A549 (cell line): ENCODE data around the gene UBA3. TPM values are rescaled to one million over a fixed set of nuclear protein-coding genes. Genes with fewer than 3 reads are reported as not detected.
A peak's percentile ranks its signal among the peaks of the same experiment; 100 is the strongest.

Experiments
- ATAC-seq, 2 experiments: fragments of 200-7000 bp in 1 of 2; fragments of >200 bp in 1 of 2; cut with Nextera tagmentation in 1 of 2; cut with Tn5 transposase in 1 of 2; 3 replicates each; pipeline versions ENCODE4 v1.8.0 to v1.9.1; 2018 to 2020; ENCODE audit warnings: mild to moderate bottlenecking in 1 of 2, moderate library complexity in 1 of 2
- CTCF ChIA-PET: fragments of 300-600 bp; sonication (Branson Sonifier 250); formaldehyde crosslinking; extraction: SDS; loops from one replicate; lab custom pipeline; 2021; ENCODE audit warnings: antibody characterized with exemption, inconsistent platforms; lab: Yijun Ruan, JAX
- POLR2A ChIA-PET: fragments of 350-600 bp; formaldehyde crosslinking; extraction: SDS; loops from one replicate; lab custom pipeline; 2021; ENCODE audit warnings: antibody characterized with exemption, inconsistent platforms; lab: Yijun Ruan, JAX
- DNase-seq, 2 experiments: peaks; one replicate each; pipeline versions ENCODE4 v3.0.0 to v3.0.0-alpha.2; 2011 to 2016; ENCODE audit warnings: low read depth in 1 of 2, low spot score in 1 of 2
- FAIRE-seq: peaks from 2 replicates; lab custom pipeline; 2011; peaks lifted over from hg19 to GRCh38; lab: Jason Lieb, UNC
- H3K27ac ChIP-seq, 2 experiments: fragments of >200 bp; sonication (Bioruptor Twin); formaldehyde crosslinking; 3 replicates each; pipeline ENCODE4 v1.5.1; 2016 to 2017
- H3K4me1 ChIP-seq: fragments of >200 bp; sonication (Bioruptor Twin); formaldehyde crosslinking; 3 replicates; pipeline ENCODE4 v1.6.1; 2016
- H3K4me2 ChIP-seq: fragments of >200 bp; sonication (Bioruptor Twin); formaldehyde crosslinking; 3 replicates; pipeline ENCODE4 v1.6.1; 2016
- H3K4me3 ChIP-seq: fragments of >200 bp; sonication (Bioruptor Twin); formaldehyde crosslinking; 3 replicates; pipeline ENCODE4 v1.5.1; 2016
- H3K9me3 ChIP-seq: fragments of >200 bp; sonication (Bioruptor Twin); formaldehyde crosslinking; 3 replicates; pipeline ENCODE4 v1.6.1; 2016
- BHLHE40 ChIP-seq: IDR thresholded peaks from 2 replicates; pipeline ENCODE4 v1.6.1; 2012; ENCODE audit warnings: low read depth, low read length, inconsistent platforms
- CBX2 ChIP-seq: fragments of 200-600 bp; sonication (generic); IDR thresholded peaks from 2 replicates; pipeline ENCODE4 v1.6.1; 2016; ENCODE audit warnings: low read depth, mild to moderate bottlenecking, borderline replicate concordance
- CBX8 ChIP-seq: fragments of 200-600 bp; sonication (generic); IDR thresholded peaks from 2 replicates; pipeline ENCODE4 v1.6.1; 2016
- FOSB ChIP-seq: fragments of 250-450 bp; sonication (Bioruptor Pico); IDR thresholded peaks from 2 replicates; pipeline ENCODE4 v1.5.0; 2020; ENCODE audit warnings: mild to moderate bottlenecking, moderate library complexity
- FOXS1 ChIP-seq: fragments of 250-450 bp; sonication (Bioruptor Pico); IDR thresholded peaks from 2 replicates; pipeline ENCODE4 v1.5.0; 2020; ENCODE audit warnings: mild to moderate bottlenecking, moderate library complexity
- HDAC2 ChIP-seq: fragments of 200-600 bp; sonication (generic); IDR thresholded peaks from 2 replicates; pipeline ENCODE4 v1.6.1; 2016
- HEYL ChIP-seq: fragments of 250-450 bp; sonication (Bioruptor Pico); IDR thresholded peaks from 2 replicates; pipeline ENCODE4 v1.8.0; 2021; ENCODE audit warnings: mild to moderate bottlenecking, moderate library complexity
- HOXA7 ChIP-seq: fragments of 250-450 bp; sonication (Bioruptor Pico); IDR thresholded peaks from 2 replicates; pipeline ENCODE4 v1.5.0; 2020; ENCODE audit warnings: mild to moderate bottlenecking, moderate library complexity
- JUN ChIP-seq, 2 experiments: fragments of >200 bp; sonication (Bioruptor Twin); formaldehyde crosslinking; IDR thresholded peaks; 2 replicates in 1 of 2; 3 replicates in 1 of 2; pipeline ENCODE4 v1.6.1; 2016 to 2017
- KDM5A ChIP-seq: fragments of 200-600 bp; sonication (generic); IDR thresholded peaks from 2 replicates; pipeline ENCODE4 v1.6.1; 2016; ENCODE audit warnings: antibody characterized with exemption, mild to moderate bottlenecking
- MAZ ChIP-seq: fragments of 150-350 bp; IDR thresholded peaks from 2 replicates; pipeline ENCODE4 v1.6.1; 2014; ENCODE audit warnings: antibody characterized with exemption, low read depth, low read length, borderline replicate concordance
- MYC ChIP-seq: IDR thresholded peaks from 2 replicates; pipeline ENCODE4 v1.6.1; 2012; ENCODE audit warnings: mild to moderate bottlenecking, inconsistent platforms, low read length, improper control_type of control experiment, borderline replicate concordance
- NFE2L2 ChIP-seq: fragments of 150-350 bp; conservative IDR thresholded peaks from 2 replicates; pipeline ENCODE4 v1.6.1; 2014; ENCODE audit warnings: low read length
- NPAS2 ChIP-seq: fragments of 250-450 bp; sonication (Bioruptor Pico); IDR thresholded peaks from 2 replicates; pipeline ENCODE4 v1.8.0; 2022; ENCODE audit warnings: mild to moderate bottlenecking, moderate library complexity, borderline replicate concordance
- POLR2A ChIP-seq: IDR thresholded peaks from 2 replicates; pipeline ENCODE4 v1.6.1; 2012; ENCODE audit warnings: mild to moderate bottlenecking, low read length
- RAD21 ChIP-seq, 2 experiments: fragments of >200 bp in 1 of 2; sonication (Bioruptor Twin) in 1 of 2; formaldehyde crosslinking in 1 of 2; IDR thresholded peaks in 1 of 2; conservative IDR thresholded peaks in 1 of 2; 2 replicates in 1 of 2; 3 replicates in 1 of 2; pipeline ENCODE4 v1.6.1; 2012 to 2018; ENCODE audit warnings: inconsistent platforms in 1 of 2
- RARB ChIP-seq: fragments of 250-450 bp; sonication (Bioruptor Pico); IDR thresholded peaks from 2 replicates; pipeline ENCODE4 v1.8.0; 2021; ENCODE audit warnings: mild to moderate bottlenecking, moderate library complexity
- RCOR1 ChIP-seq: fragments of 150-350 bp; IDR thresholded peaks from 2 replicates; pipeline ENCODE4 v1.6.1; 2014; ENCODE audit warnings: antibody characterized with exemption, low read length, low read depth
- RFX5 ChIP-seq: fragments of 450-650 bp; IDR thresholded peaks from 2 replicates; pipeline ENCODE4 v1.7.1; 2014; ENCODE audit warnings: antibody characterized with exemption, mild to moderate bottlenecking, moderate library complexity
- SMC3 ChIP-seq: fragments of >200 bp; sonication (Bioruptor Twin); formaldehyde crosslinking; IDR thresholded peaks from 3 replicates; pipeline ENCODE4 v1.6.1; 2018; ENCODE audit warnings: inconsistent platforms
- SREBF2 ChIP-seq: fragments of 450-650 bp; IDR thresholded peaks from 2 replicates; pipeline ENCODE4 v1.6.1; 2014; ENCODE audit warnings: mild to moderate bottlenecking, moderate library complexity
- ZSCAN20 ChIP-seq: fragments of 250-450 bp; sonication (Bioruptor Pico); IDR thresholded peaks from 2 replicates; pipeline ENCODE4 v1.8.0; 2022; ENCODE audit warnings: mild to moderate bottlenecking, moderate library complexity
- WGBS: methylation state at CpG from one replicate; pipeline ENCODE4 v1.1.6; 2017; ENCODE audit errors: missing lambda C conversion rate; 5-methylcytosine and 5-hydroxymethylcytosine counted together
- polyA plus RNA-seq, 4 experiments: library from polyadenylated mRNA; depleted of rRNA in 3 of 4; stranded (reverse); fragments of >200 nt; fragmentation: RNase III in 1 of 4; extraction: RNeasy Plus Mini Kit Qiagen cat#74134 plus additional on column Dnase treatment in 1 of 4; gene quantifications; 2 replicates in 3 of 4; 3 replicates in 1 of 4; pipeline ENCODE4 v1.2.3, GENCODE V29; 2011 to 2017
- TF ChIP-seq, protein P1 (sequence below): IDR thresholded peaks from 2 replicates; pipeline ENCODE4 v1.6.1; 2012
- TF ChIP-seq, protein P2 (sequence below): fragments of 200-600 bp; sonication (generic); IDR thresholded peaks from 2 replicates; pipeline ENCODE4 v1.6.1; 2016; ENCODE audit warnings: antibody characterized with exemption, mild to moderate bottlenecking, moderate library complexity
- TF ChIP-seq, protein P3 (sequence below): fragments of >200 bp; sonication (Bioruptor Twin); formaldehyde crosslinking; IDR thresholded peaks from 2 replicates; pipeline ENCODE4 v1.6.1; 2016
- TF ChIP-seq, protein P4 (sequence below): IDR thresholded peaks from 2 replicates; pipeline ENCODE4 v1.6.1; 2012

Gene UBA3
- polyA plus RNA-seq, 2 of the 4 experiments (the other 2 are of a cell fraction), result 50.0 to 62.7 TPM

DNA sequence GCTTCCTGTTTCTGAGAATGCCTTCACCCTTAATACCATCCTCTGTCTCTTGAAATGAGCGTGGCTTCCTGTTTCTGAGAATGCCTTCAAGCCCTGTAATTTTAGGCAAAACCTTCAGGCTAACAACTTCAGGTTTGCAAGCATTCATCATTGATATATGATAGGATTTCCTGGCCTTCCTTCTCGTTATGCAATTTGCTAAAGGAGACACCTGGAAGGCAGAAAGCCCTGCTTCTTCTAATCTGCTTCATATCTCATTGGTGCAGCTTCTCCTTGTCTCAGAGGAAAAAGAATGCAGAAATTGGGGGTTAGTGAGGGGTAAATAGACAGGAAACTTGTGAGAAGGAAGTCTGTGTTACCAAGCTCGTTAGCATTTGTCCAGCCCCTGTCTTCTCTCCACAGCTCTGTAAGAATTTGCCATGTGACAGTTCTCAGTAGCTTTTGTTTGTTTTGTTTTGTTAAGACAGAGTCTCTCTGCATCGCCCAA, 11.9 kb upstream of the UBA3 start:
- peaks cover 41% of the 10 kb centered on the region for H3K4me1 ChIP-seq
- 75% methylated on average over 4 of the region's 4 CpGs for WGBS
- CTCF ChIA-PET, result no interaction called here
- TF ChIP-seq JUN (IDR thresholded peaks at IDR 0.05) (no peak), CBX2 (no peak), CBX8 (no peak), RFX5 (no peak), SREBF2 (no peak), NPAS2 (no peak), HEYL (no peak), MYC (no peak), KDM5A (no peak)
- TF ChIP-seq, protein P1, sequence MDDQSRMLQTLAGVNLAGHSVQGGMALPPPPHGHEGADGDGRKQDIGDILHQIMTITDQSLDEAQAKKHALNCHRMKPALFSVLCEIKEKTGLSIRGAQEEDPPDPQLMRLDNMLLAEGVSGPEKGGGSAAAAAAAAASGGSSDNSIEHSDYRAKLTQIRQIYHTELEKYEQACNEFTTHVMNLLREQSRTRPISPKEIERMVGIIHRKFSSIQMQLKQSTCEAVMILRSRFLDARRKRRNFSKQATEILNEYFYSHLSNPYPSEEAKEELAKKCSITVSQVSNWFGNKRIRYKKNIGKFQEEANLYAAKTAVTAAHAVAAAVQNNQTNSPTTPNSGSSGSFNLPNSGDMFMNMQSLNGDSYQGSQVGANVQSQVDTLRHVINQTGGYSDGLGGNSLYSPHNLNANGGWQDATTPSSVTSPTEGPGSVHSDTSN, result no peak
- TF ChIP-seq, protein P2, sequence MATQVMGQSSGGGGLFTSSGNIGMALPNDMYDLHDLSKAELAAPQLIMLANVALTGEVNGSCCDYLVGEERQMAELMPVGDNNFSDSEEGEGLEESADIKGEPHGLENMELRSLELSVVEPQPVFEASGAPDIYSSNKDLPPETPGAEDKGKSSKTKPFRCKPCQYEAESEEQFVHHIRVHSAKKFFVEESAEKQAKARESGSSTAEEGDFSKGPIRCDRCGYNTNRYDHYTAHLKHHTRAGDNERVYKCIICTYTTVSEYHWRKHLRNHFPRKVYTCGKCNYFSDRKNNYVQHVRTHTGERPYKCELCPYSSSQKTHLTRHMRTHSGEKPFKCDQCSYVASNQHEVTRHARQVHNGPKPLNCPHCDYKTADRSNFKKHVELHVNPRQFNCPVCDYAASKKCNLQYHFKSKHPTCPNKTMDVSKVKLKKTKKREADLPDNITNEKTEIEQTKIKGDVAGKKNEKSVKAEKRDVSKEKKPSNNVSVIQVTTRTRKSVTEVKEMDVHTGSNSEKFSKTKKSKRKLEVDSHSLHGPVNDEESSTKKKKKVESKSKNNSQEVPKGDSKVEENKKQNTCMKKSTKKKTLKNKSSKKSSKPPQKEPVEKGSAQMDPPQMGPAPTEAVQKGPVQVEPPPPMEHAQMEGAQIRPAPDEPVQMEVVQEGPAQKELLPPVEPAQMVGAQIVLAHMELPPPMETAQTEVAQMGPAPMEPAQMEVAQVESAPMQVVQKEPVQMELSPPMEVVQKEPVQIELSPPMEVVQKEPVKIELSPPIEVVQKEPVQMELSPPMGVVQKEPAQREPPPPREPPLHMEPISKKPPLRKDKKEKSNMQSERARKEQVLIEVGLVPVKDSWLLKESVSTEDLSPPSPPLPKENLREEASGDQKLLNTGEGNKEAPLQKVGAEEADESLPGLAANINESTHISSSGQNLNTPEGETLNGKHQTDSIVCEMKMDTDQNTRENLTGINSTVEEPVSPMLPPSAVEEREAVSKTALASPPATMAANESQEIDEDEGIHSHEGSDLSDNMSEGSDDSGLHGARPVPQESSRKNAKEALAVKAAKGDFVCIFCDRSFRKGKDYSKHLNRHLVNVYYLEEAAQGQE, result no peak
- TF ChIP-seq, all 56 proteins: peak for 0
- DNase-seq (no peak), FAIRE-seq (no peak), ATAC-seq (no peak)
- no peaks in the 10 kb centered on the region for H3K9me3 ChIP-seq
- H3K4me2 ChIP-seq, result no peak overlapping the region
- H3K4me3 ChIP-seq, result no peak overlapping the region
- no peak overlapping the region for H3K27ac ChIP-seq
- POLR2A ChIA-PET, result no interaction called here

DNA sequence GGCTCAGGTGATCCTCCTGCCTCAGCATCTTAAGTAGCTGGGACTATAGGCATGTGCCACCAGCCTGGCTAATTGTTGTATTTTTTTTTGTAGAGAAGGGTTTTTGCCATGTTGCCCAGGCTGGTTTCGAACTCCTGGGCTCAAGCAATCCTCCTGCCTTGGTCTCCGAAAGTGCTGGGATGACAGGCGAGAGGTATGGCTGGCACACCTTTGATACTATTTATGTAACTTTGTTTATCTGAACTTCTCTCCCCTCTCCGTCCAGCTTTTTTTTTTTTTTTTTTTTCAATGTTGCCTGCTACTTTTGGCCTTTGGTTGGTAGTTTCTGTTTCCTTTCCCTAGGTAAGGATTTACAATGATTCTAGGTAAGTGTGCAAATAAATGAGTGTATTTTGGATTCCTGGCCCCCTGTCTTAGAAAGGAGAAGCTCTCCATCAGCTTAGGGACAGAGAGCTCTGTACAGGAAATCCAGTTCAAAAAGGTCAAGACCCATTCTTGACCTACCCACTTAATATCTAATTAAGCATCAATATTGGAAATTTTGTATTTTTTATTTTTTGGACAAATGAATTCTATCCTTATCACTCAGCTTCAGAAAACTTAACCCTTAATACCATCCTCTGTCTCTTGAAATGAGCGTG, 11.3 kb upstream of the UBA3 start:
- CTCF ChIA-PET, result no interaction called here
- TF ChIP-seq ZSCAN20 (CRISPR knock-in tag) (no peak), POLR2A (no peak), RARB (CRISPR knock-in tag) (no peak)
- TF ChIP-seq, all 56 proteins: peak for 0
- no peak for FAIRE-seq
- Histone ChIP-seq H3K9me3 (no peaks in the 10 kb centered on the region), H3K4me1 (peaks cover 45% of the 10 kb centered on the region), H3K4me3 (no peak overlapping the region), H3K27ac (no peak overlapping the region), H3K4me2 (no peak overlapping the region)
- no peak for ATAC-seq
- no peak for DNase-seq
- POLR2A ChIA-PET, result no interaction called here
- 90% methylated on average over 5 of the region's 5 CpGs for WGBS

DNA sequence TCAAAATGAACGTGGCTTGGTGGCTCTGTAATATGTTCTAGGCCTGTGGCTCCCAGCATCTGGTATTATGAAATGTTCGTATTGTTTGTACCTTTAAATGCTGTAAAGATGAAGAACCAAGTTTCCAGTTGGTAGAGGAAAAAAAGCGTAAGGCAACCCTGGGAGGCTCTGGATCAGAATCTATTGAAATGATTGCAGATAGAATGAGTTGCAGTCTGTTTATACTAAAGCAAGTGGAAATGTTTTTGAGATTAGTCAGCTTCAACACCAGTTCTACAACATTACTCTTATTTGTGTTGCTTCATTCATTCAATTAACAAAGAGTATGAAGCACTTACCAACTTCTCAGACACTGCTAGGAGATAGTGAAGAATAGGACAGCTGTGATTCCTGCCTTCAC, 9.9 kb upstream of the UBA3 start:
- Histone ChIP-seq H3K9me3 (no peaks in the 10 kb centered on the region), H3K27ac (peak overlapping the region in 1 of 2 experiments; percentile 29; a peak in 3 of 6 replicates), H3K4me3 (no peak overlapping the region), H3K4me1 (peaks cover 45% of the 10 kb centered on the region), H3K4me2 (peak overlapping the region; percentile 59)
- CTCF ChIA-PET, result interaction anchor here (0.9 to 1.6 kb wide), 2 partner anchors 9 to 71 kb away, joined by 4 read pairs; no protein-coding TSS in a partner anchor
- DNase-seq (no peak), FAIRE-seq (no peak), ATAC-seq (no peak)
- TF ChIP-seq SMC3 (no peak), FOXS1 (no peak), RARB (CRISPR knock-in tag) (no peak), ZSCAN20 (CRISPR knock-in tag) (no peak), HDAC2 (no peak), RAD21 (conservative IDR thresholded peaks at IDR 0.05 in 1 of 2, IDR thresholded peaks at IDR 0.05 in 1 of 2) (no peak), NFE2L2 (no peak), RCOR1 (no peak), MAZ (no peak), JUN (IDR thresholded peaks at IDR 0.05) (no peak), BHLHE40 (no peak), HOXA7 (CRISPR knock-in tag) (no peak), CBX2 (no peak), FOSB (CRISPR knock-in tag) (no peak), HEYL (no peak)
- TF ChIP-seq, protein P1, result no peak
- TF ChIP-seq, protein P3, sequence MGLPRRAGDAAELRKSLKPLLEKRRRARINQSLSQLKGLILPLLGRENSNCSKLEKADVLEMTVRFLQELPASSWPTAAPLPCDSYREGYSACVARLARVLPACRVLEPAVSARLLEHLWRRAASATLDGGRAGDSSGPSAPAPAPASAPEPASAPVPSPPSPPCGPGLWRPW, result no peak
- TF ChIP-seq, protein P4, sequence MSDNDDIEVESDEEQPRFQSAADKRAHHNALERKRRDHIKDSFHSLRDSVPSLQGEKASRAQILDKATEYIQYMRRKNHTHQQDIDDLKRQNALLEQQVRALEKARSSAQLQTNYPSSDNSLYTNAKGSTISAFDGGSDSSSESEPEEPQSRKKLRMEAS, result no peak
- WGBS, result 71% methylated on average over 3 of the region's 3 CpGs
- POLR2A ChIA-PET, result no interaction called here
